22Rv1 (cell line): ENCODE data around the gene RARRES1.

Experiments
- CTCF ChIP-seq: fragments of 450-650 bp; IDR thresholded peaks from 2 replicates; pipeline ENCODE4 v1.5.1; 2017; ENCODE audit warnings: mild to moderate bottlenecking
- ZFX ChIP-seq: fragments of 450-650 bp; IDR thresholded peaks from 2 replicates; pipeline ENCODE4 v1.6.1; 2017; ENCODE audit warnings: antibody characterized with exemption, borderline replicate concordance

GRCh38 chr3:158755421-158755820 is 23.2 kb upstream of the RARRES1 start:
- TF ChIP-seq CTCF (no peak), ZFX (no peak)
